ENCODE data around the gene VWA5B1. TPM values are rescaled to one million over a fixed set of nuclear protein-coding genes. Genes with fewer than 3 reads are reported as not detected.

VWA5B1 gene
- total RNA-seq, 2 donors from 2014 or later, result 0.51 TPM; not detected in 1

GRCh38 chr1:20389571-20389970, 98.9 kb downstream of the VWA5B1 start:
- TF ChIP-seq POLR2A (IDR thresholded peaks at IDR 0.05) (no peak), POLR2AphosphoS5 (IDR thresholded peaks at IDR 0.05) (no peak), CTCF (IDR thresholded peaks at IDR 0.05) (no peak)
- Histone ChIP-seq H3K4me3 (no peak overlapping the region), H3K9me3 (no peaks in the 10 kb centered on the region), H3K27me3 (replicated peaks; ENCODE audit: insufficient read depth) (peaks cover 6% of the 10 kb centered on the region), H3K36me3 (no peaks in the 10 kb centered on the region), H3K27ac (no peak overlapping the region), H3K4me1 (replicated peaks) (no peaks in the 10 kb centered on the region)
- intact Hi-C loops (cut with DNase I), result no loop called here
- DNase-seq (ENCODE audit: low spot score), result no peak
- WGBS, result 91% methylated on average over 11 of the region's 11 CpGs

- Histone ChIP-seq H3K9me3 (no peaks in the 10 kb centered on the region), H3K36me3 (no peaks in the 10 kb centered on the region), H3K27me3 (replicated peaks; ENCODE audit: insufficient read depth) (peaks cover 6% of the 10 kb centered on the region), H3K27ac (no peak overlapping the region), H3K4me1 (replicated peaks) (no peaks in the 10 kb centered on the region), H3K4me3 (no peak overlapping the region)
- intact Hi-C loops (cut with DNase I), result no loop called here
- no peak for DNase-seq (ENCODE audit: low spot score)
- WGBS, result 47% methylated on average over 5 of the region's 5 CpGs
- TF ChIP-seq POLR2A (IDR thresholded peaks at IDR 0.05) (no peak), POLR2AphosphoS5 (IDR thresholded peaks at IDR 0.05) (no peak), CTCF (IDR thresholded peaks at IDR 0.05) (no peak)
Measured at GRCh38 chr1:20390589-20391331, 100.1 kb downstream of the VWA5B1 start.

DNA sequence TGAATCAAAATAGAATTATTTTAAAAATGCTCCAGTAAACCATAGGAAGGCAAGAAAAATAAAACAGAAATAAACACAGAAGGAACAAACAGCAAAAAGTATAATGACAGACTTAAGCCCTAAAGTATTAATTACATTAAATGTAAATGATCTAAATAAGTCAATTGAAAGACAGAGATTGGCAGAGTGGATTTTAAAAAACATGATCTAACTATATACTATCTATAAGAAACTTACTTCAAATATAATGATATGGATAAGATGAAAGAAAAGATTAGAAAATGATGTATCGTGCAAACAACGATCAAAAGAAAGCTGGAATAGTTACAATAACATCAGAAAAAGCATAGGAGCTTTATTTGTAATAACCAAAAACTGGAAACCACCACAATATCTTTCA, 104.6 kb downstream of the VWA5B1 start:
- Histone ChIP-seq H3K4me3 (no peak overlapping the region), H3K36me3 (no peaks in the 10 kb centered on the region), H3K27ac (no peak overlapping the region), H3K4me1 (replicated peaks) (no peaks in the 10 kb centered on the region), H3K9me3 (no peaks in the 10 kb centered on the region), H3K27me3 (replicated peaks; ENCODE audit: insufficient read depth) (no peaks in the 10 kb centered on the region)
- 91% methylated on average over 2 of the region's 2 CpGs for WGBS
- intact Hi-C loops (cut with DNase I), result no loop called here
- TF ChIP-seq POLR2AphosphoS5 (IDR thresholded peaks at IDR 0.05) (no peak), CTCF (IDR thresholded peaks at IDR 0.05) (no peak), POLR2A (IDR thresholded peaks at IDR 0.05) (no peak)
- no peak for DNase-seq (ENCODE audit: low spot score)

GRCh38 chr1:20398744-20399143, 108.1 kb downstream of the VWA5B1 start:
- WGBS, result 83% methylated on average over 4 of the region's 4 CpGs
- H3K27me3 ChIP-seq (replicated peaks; ENCODE audit: insufficient read depth), result peaks cover 7% of the 10 kb centered on the region
- H3K9me3 ChIP-seq, result no peaks in the 10 kb centered on the region
- H3K27ac ChIP-seq, result no peak overlapping the region
- no peak overlapping the region for H3K4me3 ChIP-seq
- no peak for DNase-seq (ENCODE audit: low spot score)
- intact Hi-C loops (cut with DNase I), result no loop called here
- no peaks in the 10 kb centered on the region for H3K36me3 ChIP-seq
- TF ChIP-seq CTCF (IDR thresholded peaks at IDR 0.05), result no peak
- TF ChIP-seq POLR2AphosphoS5 (IDR thresholded peaks at IDR 0.05), result no peak
- TF ChIP-seq POLR2A (IDR thresholded peaks at IDR 0.05), result no peak
- no peaks in the 10 kb centered on the region for H3K4me1 ChIP-seq (replicated peaks)

- Histone ChIP-seq H3K36me3 (no peaks in the 10 kb centered on the region), H3K4me3 (no peak overlapping the region), H3K27ac (no peak overlapping the region), H3K9me3 (no peaks in the 10 kb centered on the region), H3K27me3 (replicated peaks; ENCODE audit: insufficient read depth) (peaks cover 7% of the 10 kb centered on the region), H3K4me1 (replicated peaks) (no peaks in the 10 kb centered on the region)
- TF ChIP-seq CTCF (IDR thresholded peaks at IDR 0.05), result no peak
- TF ChIP-seq POLR2A (IDR thresholded peaks at IDR 0.05), result no peak
- TF ChIP-seq POLR2AphosphoS5 (IDR thresholded peaks at IDR 0.05), result no peak
- no peak for DNase-seq (ENCODE audit: low spot score)
- intact Hi-C loops (cut with DNase I), result no loop called here
- WGBS, result 76% methylated on average over 7 of the region's 7 CpGs
Measured at GRCh38 chr1:20399196-20399595, 108.5 kb downstream of the VWA5B1 start.

All from prostate gland (tissue), 2 donors.